GDM1 (cell line): ENCODE measurements around the gene PGD.
"Not testable (repeated sequence)": the region's sequence is repeated elsewhere in the genome, so short reads cannot be mapped to it uniquely, and the experiment has no call there.

Experiments used
- DNase-seq: peaks from one replicate; lab custom pipeline; 2025; lab: John Stamatoyannopoulos, UW

The PGD gene

GRCh38 chr1:10399444-10399941, 629 bp downstream of the PGD start:
- no peak for DNase-seq

- no peak for DNase-seq
Measured at GRCh38 chr1:10400013-10400412, 1.1 kb downstream of the PGD start.

- DNase-seq: no peak
Measured at GRCh38 chr1:10401281-10401680, 2.4 kb downstream of the PGD start.

- DNase-seq: no peak
Measured at GRCh38 chr1:10402729-10403274, 3.9 kb downstream of the PGD start.

- no peak for DNase-seq
Measured at GRCh38 chr1:10407201-10407600, 8.3 kb downstream of the PGD start.

- DNase-seq: peak; percentile 87
Measured at GRCh38 chr1:10415211-10415930, 16.5 kb downstream of the PGD start.

- DNase-seq: not testable (repeated sequence)
Measured at GRCh38 chr1:10415967-10416366, 17.1 kb downstream of the PGD start.

GRCh38 chr1:10418741-10419140, 19.9 kb downstream of the PGD start:
- not testable (repeated sequence) for DNase-seq

- no peak for DNase-seq
Measured at GRCh38 chr1:10419351-10419750, 20.5 kb downstream of the PGD start.

GRCh38 chr1:10421637-10422036, 22.8 kb downstream of the PGD start:
- no peak for DNase-seq

- no peak for DNase-seq
Measured at GRCh38 chr1:10424034-10424433, 25.2 kb downstream of the PGD start.

- DNase-seq: no peak
Measured at GRCh38 chr1:10424651-10425050, 25.8 kb downstream of the PGD start.

- DNase-seq: not testable (repeated sequence)
Measured at GRCh38 chr1:10425826-10426534, 27.1 kb downstream of the PGD start.

- DNase-seq: not testable (repeated sequence)
Measured at GRCh38 chr1:10426535-10426848, 27.6 kb downstream of the PGD start.

- no peak for DNase-seq
Measured at GRCh38 chr1:10428984-10429383, 30.1 kb downstream of the PGD start.

GRCh38 chr1:10429868-10430215, 31.0 kb downstream of the PGD start:
- DNase-seq: no peak

GRCh38 chr1:10430216-10431069, 31.6 kb downstream of the PGD start, which contains the start of gene CENPS:
TSS of gene CENPS (plus strand) at chr1:10430433. CDS start at chr1:10430518, 85 bp downstream.
- DNase-seq: peak; percentile 79

GRCh38 chr1:10431070-10431730, 32.3 kb downstream of the PGD start:
- no peak for DNase-seq

GRCh38 chr1:10432910-10433700, 34.2 kb downstream of the PGD start:
- DNase-seq: no peak

- DNase-seq: no peak
Measured at GRCh38 chr1:10433790-10434189, 34.9 kb downstream of the PGD start.

GRCh38 chr1:10434590-10434989, 35.7 kb downstream of the PGD start:
- no peak for DNase-seq
